Right atrium auricular region (tissue), 2 donors: ENCODE measurements around the gene AP1B1. TPM values are rescaled to one million over a fixed set of nuclear protein-coding genes. Genes with fewer than 3 reads are reported as not detected.

Source experiments
- DNase-seq: peaks from one replicate; pipeline ENCODE4 v3.0.0-alpha.2; 2019; ENCODE audit warnings: low spot score
- H3K27ac ChIP-seq, 2 donors: fragments of 200-600 bp; sonication (generic); 1 replicate in 1 of 2; 2 replicates in 1 of 2; pipeline ENCODE4 v1.5.1; 2016 to 2019
- H3K27me3 ChIP-seq, 2 donors: fragments of 200-600 bp; sonication (generic); one replicate each; pipeline versions ENCODE4 v1.5.1 to v1.6.0; 2017 to 2019
- H3K36me3 ChIP-seq: fragments of 200-600 bp; sonication (generic); one replicate; pipeline ENCODE4 v1.5.1; 2016
- H3K4me1 ChIP-seq, 2 donors: fragments of 200-600 bp; sonication (generic); one replicate each; pipeline versions ENCODE4 v1.5.1 to v1.6.0; 2017 to 2019
- H3K4me3 ChIP-seq, 2 donors: fragments of 200-600 bp; sonication (generic); 1 replicate in 1 of 2; 2 replicates in 1 of 2; pipeline ENCODE4 v1.5.1; 2017 to 2019; ENCODE audit warnings: mild to moderate bottlenecking in 1 of 2, moderate library complexity in 1 of 2
- H3K9me3 ChIP-seq, 2 donors: fragments of 200-600 bp; sonication (generic); one replicate each; pipeline ENCODE4 v1.5.1; 2019
- total RNA-seq, 2 donors: library from RNA; depleted of rRNA; stranded (reverse); fragments of >200 nt; gene quantifications; one replicate each; pipeline ENCODE4 v1.1.0, GENCODE V29; 2016
- TF ChIP-seq, protein P1 (sequence below), 2 donors: fragments of 200-600 bp; sonication (generic); IDR thresholded peaks; one replicate each; pipeline ENCODE4 v1.5.1; 2019; ENCODE audit warnings: antibody characterized with exemption in 2 of 2

The AP1B1 gene
- total RNA-seq, 2 donors from 2014 or later: 31.4 to 46.2 TPM

DNA sequence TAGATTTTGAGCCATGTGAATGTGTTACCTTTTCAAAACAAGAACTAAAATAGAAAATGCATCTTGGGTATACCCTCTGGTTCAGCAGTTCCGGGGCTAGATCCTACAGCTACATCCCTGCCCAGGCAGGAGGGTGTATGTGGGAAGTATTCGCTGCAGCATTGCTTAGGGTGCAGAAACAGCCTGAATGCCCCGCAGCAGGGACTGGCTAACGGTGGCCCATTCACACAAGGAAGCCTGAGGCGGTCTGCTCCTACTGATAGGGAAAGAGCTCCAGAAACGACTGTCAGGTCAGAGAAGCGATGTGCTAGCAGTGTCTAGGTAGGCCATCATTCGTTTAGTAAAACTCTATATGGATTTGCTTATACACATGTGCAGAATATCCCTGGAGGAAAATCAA lies 63.0 kb downstream of the AP1B1 start:
- DNase-seq: no peak
- Histone ChIP-seq H3K27me3 (no peaks in the 10 kb centered on the region), H3K36me3 (peaks cover 33% of the 10 kb centered on the region), H3K27ac (no peak overlapping the region), H3K4me1 (no peaks in the 10 kb centered on the region), H3K9me3 (no peaks in the 10 kb centered on the region), H3K4me3 (no peak overlapping the region)
- TF ChIP-seq, protein P1, sequence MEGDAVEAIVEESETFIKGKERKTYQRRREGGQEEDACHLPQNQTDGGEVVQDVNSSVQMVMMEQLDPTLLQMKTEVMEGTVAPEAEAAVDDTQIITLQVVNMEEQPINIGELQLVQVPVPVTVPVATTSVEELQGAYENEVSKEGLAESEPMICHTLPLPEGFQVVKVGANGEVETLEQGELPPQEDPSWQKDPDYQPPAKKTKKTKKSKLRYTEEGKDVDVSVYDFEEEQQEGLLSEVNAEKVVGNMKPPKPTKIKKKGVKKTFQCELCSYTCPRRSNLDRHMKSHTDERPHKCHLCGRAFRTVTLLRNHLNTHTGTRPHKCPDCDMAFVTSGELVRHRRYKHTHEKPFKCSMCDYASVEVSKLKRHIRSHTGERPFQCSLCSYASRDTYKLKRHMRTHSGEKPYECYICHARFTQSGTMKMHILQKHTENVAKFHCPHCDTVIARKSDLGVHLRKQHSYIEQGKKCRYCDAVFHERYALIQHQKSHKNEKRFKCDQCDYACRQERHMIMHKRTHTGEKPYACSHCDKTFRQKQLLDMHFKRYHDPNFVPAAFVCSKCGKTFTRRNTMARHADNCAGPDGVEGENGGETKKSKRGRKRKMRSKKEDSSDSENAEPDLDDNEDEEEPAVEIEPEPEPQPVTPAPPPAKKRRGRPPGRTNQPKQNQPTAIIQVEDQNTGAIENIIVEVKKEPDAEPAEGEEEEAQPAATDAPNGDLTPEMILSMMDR (IDR thresholded peaks at IDR 0.05): no peak

DNA sequence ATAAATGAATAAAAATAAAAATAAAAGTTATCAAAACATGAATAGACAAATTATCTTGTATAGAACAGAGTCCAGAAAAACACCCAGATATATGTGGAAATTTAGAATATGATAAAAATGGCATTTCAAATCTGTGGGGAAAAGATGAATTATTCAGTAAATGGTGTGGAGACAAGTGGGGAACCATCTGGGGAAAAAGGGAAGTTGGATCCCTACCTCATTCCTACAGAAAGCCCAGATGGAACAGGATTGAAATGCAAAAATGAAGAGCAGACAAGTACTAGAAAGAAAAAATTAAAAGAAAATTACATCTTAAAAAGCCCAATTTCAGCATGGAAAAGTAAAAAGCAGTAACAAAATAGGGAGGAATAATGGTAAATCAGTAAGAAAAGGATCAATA lies 64.7 kb downstream of the AP1B1 start:
- Histone ChIP-seq H3K9me3 (no peaks in the 10 kb centered on the region), H3K4me3 (no peak overlapping the region), H3K27ac (no peak overlapping the region), H3K36me3 (peaks cover 16% of the 10 kb centered on the region), H3K4me1 (no peaks in the 10 kb centered on the region), H3K27me3 (no peaks in the 10 kb centered on the region)
- TF ChIP-seq, protein P1 (IDR thresholded peaks at IDR 0.05): no peak
- no peak for DNase-seq

DNA sequence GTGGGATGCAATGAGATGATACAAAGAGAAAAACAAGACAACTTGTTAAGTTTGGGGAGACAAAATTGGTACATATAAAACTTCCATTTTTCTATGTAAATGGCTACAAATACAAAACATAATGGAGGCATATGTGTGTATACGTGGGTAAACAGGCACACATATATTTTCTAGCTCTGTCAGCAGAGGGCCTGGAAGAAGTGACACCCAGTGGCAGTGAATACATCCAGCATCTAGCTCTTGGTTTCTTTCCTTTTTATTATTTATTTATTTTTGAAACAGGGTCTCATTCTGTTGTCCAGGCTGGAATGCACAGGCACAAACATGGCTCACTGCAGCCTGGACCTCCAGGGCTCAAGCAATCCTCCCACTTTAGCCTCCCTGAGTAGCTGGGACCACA lies 67.8 kb downstream of the AP1B1 start:
- H3K27ac ChIP-seq: no peak overlapping the region
- no peak overlapping the region for H3K4me3 ChIP-seq
- H3K36me3 ChIP-seq: no peaks in the 10 kb centered on the region
- H3K9me3 ChIP-seq: no peaks in the 10 kb centered on the region
- TF ChIP-seq, protein P1 (IDR thresholded peaks at IDR 0.05): no peak
- peaks cover 0 to 6% of the 10 kb centered on the region in 2 donors for H3K4me1 ChIP-seq
- peaks cover 0 to 6% of the 10 kb centered on the region in 2 donors for H3K27me3 ChIP-seq
- DNase-seq: no peak

DNA sequence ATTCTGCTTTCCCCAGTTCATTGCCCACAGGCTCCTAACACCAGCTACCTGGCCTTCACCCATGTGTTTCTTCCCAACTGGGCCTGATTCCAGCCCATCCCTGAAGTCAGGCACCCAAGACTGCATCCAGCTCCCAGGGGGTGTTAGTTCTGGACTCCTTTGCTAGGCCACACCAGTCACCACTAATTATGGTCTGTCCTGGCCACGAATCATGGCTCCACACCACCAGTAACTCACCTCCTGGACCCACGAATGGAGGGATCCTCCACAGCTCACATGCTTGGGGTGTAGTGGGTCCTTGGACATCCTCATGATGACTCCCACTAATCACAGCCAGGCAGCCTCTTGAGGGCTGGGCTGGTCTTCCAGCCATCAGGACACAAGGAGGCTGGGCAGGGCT lies 69.3 kb downstream of the AP1B1 start:
- H3K27ac ChIP-seq: no peak overlapping the region
- H3K27me3 ChIP-seq: peaks cover 0 to 18% of the 10 kb centered on the region in 2 donors
- H3K36me3 ChIP-seq: no peaks in the 10 kb centered on the region
- no peak for DNase-seq
- TF ChIP-seq, protein P1 (IDR thresholded peaks at IDR 0.05): no peak
- H3K9me3 ChIP-seq: no peaks in the 10 kb centered on the region
- no peak overlapping the region for H3K4me3 ChIP-seq
- H3K4me1 ChIP-seq: peaks cover 0 to 21% of the 10 kb centered on the region in 2 donors

DNA sequence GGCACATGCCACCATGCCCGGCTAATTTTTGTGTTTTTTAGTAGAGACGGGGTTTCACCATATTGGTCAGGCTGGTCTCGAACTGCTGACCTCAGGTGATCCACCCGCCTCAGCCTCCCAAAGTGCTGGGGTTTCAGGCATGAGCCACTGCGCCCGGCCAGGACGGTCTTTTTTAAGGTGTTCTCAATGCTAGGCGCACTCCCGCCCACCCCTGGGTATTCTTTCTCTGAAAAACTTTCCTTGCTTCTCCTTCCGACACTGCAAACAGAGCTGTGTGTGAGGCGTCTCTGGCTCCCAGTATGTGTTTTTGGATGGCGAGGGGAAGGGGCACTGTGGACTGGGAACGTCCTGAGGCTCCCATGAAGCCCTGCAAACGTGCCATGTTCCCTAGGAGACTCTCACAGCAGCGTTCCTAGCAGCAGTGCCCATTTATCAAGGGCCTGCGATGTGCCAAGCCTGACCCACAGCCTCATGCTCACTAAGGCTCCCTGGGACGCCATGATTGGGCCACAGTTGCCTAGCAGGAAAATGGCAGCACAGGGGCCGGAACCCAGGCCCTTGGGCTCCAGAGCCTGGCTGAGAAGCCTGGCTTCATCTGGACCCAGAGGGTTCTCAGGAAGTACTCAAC lies 70.4 kb downstream of the AP1B1 start:
- H3K4me1 ChIP-seq: peaks cover 0 to 32% of the 10 kb centered on the region in 2 donors
- no peak overlapping the region for H3K4me3 ChIP-seq
- H3K36me3 ChIP-seq: no peaks in the 10 kb centered on the region
- peaks cover 0 to 18% of the 10 kb centered on the region in 2 donors for H3K27me3 ChIP-seq
- no peaks in the 10 kb centered on the region for H3K9me3 ChIP-seq
- DNase-seq: no peak
- no peak overlapping the region for H3K27ac ChIP-seq
- TF ChIP-seq, protein P1 (IDR thresholded peaks at IDR 0.05): no peak
